Smooth muscle cell of the umbilical artery (primary cell): ENCODE measurements around the gene CRACR2B. TPM values are rescaled to one million over a fixed set of nuclear protein-coding genes. Genes with fewer than 3 reads are reported as not detected.

ENCODE experiments used
- total RNA-seq: library from RNA; depleted of rRNA; stranded (reverse); fragments of >200 nt; gene quantifications from 2 replicates; pipeline ENCODE4 v1.2.3, GENCODE V29; 2014

Gene CRACR2B
- total RNA-seq: 0.30 and 1.2 TPM in 2 replicates

GRCh38 chr11:827897-828192, at the start of gene CRACR2B:
TSS of gene CRACR2B (plus strand) at chr11:827919. CDS start at chr11:828608, 689 bp downstream.

DNA sequence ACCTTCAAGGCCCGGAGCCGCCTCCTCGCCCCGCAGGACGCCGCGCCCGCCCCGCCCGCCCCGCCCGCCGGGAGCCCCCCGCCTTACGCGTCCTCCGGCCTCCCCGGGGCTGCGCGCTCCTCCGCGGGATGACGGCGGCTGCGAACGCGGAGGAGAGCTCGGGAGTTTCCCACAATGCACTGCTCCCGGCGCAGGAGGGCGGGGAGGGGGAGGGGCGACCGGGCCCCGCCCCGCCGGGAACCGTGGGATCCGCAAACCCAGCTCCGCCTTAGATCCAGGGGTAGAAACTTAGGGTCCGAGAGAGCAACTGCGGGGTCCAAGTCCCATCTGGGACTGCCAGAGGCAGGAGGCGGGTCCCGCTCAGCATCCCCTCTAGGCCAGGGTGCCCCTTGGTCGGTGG, 37.8 kb upstream of the CRACR2B start, which contains the start of gene CEND1:
TSS of gene CEND1 (minus strand) at position 148 of the 400 bp plus-strand sequence. CDS start 1,514 bp downstream, outside the sequence.

DNA sequence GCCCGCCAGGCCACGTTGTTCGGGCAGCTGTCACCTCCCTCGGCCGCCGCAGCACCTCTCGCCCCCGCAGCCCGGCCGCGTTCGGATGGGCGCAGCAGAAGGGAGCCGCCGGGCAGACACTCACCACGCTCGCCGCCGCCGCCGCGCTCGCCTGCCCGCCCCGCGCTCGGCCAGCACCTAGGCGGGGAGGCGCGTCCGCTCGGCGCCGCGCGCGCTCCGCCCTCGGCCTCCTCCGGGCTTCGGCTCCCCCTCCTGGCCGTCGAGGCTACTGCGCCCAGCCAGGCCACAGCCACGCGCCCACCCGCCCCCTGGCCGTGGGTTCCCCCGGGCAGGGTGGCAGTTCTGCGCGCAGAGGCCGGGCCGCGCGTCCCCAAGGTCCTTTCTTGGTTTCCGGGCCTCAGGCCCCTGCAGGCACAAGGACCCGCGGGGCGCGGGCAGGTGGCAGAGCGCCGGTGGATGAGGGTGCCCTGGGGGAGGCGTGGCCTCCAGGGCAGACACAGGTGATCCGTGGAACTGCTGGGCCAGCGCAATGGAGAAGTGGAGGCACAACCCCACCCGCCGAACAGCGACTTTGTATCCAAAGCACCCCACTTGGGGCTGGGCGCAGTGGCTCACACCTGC, 29.5 kb upstream of the CRACR2B start, which contains the start of gene SLC25A22:
TSS of gene SLC25A22 (minus strand) at position 189 of the 621 bp plus-strand sequence. CDS start 3,275 bp downstream, outside the sequence.

GRCh38 chr11:809287-810039, 18.3 kb upstream of the CRACR2B start, which contains the start of gene RPLP2:
TSS of gene RPLP2 (plus strand) at chr11:809967. CDS start at chr11:810235, 268 bp downstream.

DNA sequence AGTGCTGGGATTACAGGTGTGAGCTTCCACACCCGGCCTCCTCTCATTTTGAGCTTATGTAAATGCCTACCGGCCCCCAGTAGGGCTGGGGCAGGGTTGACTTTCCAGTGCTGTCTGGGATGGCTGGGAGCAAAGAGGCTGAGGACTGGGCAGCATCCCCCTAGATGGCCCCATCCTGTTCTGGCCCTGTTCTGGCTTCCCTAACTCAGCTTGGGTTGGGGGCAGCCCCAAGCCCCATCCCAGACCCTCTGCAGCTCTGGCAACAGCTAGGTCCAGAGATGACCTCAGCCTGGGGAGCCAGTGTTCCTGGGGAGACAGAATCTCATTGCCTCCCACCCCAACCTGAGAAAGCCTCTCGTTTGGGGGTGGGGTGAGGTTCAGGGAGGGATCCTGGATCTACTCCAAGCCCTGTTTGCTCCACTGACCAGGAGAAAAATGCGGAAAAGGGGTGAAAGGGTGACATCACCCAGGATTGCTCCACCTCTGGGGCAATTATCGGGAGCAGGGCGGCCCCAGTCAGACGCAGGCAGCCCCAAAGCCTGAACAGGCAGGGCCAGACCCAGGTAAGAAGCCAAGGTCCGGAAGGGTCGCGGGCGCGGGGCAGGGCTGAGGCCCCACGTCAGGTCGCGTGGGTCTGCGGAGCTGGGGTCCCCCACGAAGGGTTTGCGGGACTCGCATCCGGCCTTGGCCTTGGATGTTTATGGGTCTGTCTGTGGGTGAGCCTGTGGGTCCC, 9.2 kb upstream of the CRACR2B start, which contains the start of gene PNPLA2:
TSS of gene PNPLA2 (plus strand) at position 519 of the 733 bp plus-strand sequence. CDS start 805 bp downstream, outside the sequence.

GRCh38 chr11:832529-833113, 4.9 kb downstream of the CRACR2B start, which contains the start of gene CD151:
TSS of gene CD151 (plus strand) at chr11:832952. CDS start at chr11:836070, 3,118 bp downstream.

DNA sequence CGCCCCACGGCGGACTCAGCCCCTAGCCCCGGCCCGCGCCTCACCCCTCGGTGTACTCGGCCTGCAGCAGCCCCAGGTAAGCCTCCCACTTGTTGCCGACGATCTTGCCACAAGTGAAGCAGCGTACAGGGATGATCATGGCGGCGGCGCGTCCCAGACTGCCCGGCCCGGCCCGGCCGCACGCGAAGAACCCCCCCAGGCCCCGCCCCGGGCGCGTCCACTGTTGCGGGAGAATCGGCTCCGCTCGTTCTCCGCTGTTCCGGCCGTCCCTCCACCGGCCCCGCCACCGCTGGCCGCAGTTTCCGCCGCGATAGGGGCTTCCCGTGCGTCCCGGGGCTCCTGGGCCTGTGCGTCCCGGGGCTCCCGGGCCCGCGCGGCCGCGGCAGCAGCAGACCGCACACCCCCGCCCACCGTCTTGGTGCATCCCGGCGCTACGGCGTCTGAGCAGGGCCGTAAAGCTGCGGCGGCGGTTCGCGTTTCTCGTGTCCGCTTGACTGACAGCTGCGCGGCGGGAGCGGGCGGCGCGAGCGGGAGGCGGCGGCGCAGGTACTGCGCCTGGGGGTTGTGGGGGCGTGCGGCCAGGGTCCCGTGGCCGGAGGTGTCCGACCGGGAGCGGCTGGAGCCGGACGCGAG, 14.8 kb downstream of the CRACR2B start, which contains the start of the genes POLR2L and TSPAN4:
TSS of gene POLR2L (minus strand) at position 160 of the 633 bp plus-strand sequence. CDS start at position 139, 21 bp downstream.
TSS of gene TSPAN4 (plus strand) at position 483 of the 633 bp plus-strand sequence. CDS start 7,453 bp downstream, outside the sequence.

Other genes starting within 250 kb of the CRACR2B start
- gene IRF7, start 212.0 kb upstream of the CRACR2B start, total RNA-seq: 5.9 and 6.5 TPM in 2 replicates
- gene CDHR5, start 203.0 kb upstream of the CRACR2B start, total RNA-seq: not detected in 2 replicates
- not detected in 2 replicates for gene SCT, start 200.7 kb upstream of the CRACR2B start, total RNA-seq
- 0.09 TPM in 1 of 2 replicates, not detected in the other for gene DRD4, start 190.7 kb upstream of the CRACR2B start, total RNA-seq
- gene DEAF1, start 132.7 kb upstream of the CRACR2B start, total RNA-seq: 22.6 and 31.6 TPM in 2 replicates
- 8.3 and 10.1 TPM in 2 replicates for gene TMEM80, start 132.1 kb upstream of the CRACR2B start, total RNA-seq
- gene EPS8L2, start 121.7 kb upstream of the CRACR2B start, total RNA-seq: 18.7 and 31.3 TPM in 2 replicates
- gene TALDO1, start 80.5 kb upstream of the CRACR2B start, total RNA-seq: 121 and 178 TPM in 2 replicates
- gene GATD1, start 50.4 kb upstream of the CRACR2B start, total RNA-seq: 17.8 and 30.4 TPM in 2 replicates
- gene CEND1, start 37.8 kb upstream of the CRACR2B start, total RNA-seq: 0.89 and 1.8 TPM in 2 replicates
- 8.9 and 28.8 TPM in 2 replicates for gene SLC25A22, start 29.6 kb upstream of the CRACR2B start, total RNA-seq
- 15.7 and 15.8 TPM in 2 replicates for gene PIDD1, start 22.7 kb upstream of the CRACR2B start, total RNA-seq
- gene RPLP2, start 18.0 kb upstream of the CRACR2B start, total RNA-seq: 123 and 263 TPM in 2 replicates
- 23.5 and 32.9 TPM in 2 replicates for gene PNPLA2, start 9.0 kb upstream of the CRACR2B start, total RNA-seq
- 986 and 1,024 TPM in 2 replicates for gene CD151, start 5.0 kb downstream of the CRACR2B start, total RNA-seq
- 32.7 and 88.1 TPM in 2 replicates for gene POLR2L, start 14.6 kb downstream of the CRACR2B start, total RNA-seq
- 178 and 183 TPM in 2 replicates for gene TSPAN4, start 14.9 kb downstream of the CRACR2B start, total RNA-seq
- 105 and 112 TPM in 2 replicates for gene CHID1, start 82.9 kb downstream of the CRACR2B start, total RNA-seq
- 28.8 and 46.0 TPM in 2 replicates for gene AP2A2, start 98.0 kb downstream of the CRACR2B start, total RNA-seq
- not detected in 2 replicates for gene MUC6, start 208.8 kb downstream of the CRACR2B start, total RNA-seq
- not detected in 2 replicates for gene MUC2, start 247.0 kb downstream of the CRACR2B start, total RNA-seq